ENCODE data around the gene GABARAP.

Gene GABARAP

DNA sequence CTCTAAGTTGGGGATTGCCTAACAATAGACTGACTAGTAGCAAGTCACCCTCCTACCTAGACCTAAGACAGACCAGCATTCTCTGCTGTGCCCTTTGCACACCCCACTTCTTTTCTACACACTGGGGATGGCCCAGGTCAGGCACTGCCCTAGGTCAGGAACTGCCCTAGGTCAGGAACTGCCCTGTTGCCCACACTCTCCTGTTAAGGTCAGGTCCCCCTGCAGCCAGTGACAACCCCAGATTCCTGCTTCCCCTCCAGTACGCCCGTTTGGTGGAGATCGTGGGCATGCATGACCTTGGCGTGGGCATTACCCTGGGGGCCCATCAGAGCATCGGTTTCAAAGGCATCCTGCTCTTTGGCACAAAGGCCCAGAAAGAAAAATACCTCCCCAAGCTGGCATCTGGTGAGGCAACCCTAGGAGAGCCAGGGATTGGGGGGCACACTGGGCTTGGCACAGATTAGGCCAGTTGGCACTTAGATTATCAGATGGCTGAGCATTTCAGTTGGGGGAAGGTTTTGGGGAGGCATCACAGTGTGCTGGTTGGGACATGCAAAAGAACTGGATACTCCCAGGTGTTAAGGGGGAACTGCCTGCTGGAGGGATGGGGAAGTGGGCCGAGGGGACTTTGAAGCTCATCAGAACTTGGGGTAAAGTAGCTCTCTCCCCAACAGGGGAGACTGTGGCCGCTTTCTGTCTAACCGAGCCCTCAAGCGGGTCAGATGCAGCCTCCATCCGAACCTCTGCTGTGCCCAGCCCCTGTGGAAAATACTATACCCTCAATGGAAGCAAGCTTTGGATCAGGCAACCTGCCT is 20.8 kb downstream of the GABARAP start:
- DNase-seq = no peak

DNA sequence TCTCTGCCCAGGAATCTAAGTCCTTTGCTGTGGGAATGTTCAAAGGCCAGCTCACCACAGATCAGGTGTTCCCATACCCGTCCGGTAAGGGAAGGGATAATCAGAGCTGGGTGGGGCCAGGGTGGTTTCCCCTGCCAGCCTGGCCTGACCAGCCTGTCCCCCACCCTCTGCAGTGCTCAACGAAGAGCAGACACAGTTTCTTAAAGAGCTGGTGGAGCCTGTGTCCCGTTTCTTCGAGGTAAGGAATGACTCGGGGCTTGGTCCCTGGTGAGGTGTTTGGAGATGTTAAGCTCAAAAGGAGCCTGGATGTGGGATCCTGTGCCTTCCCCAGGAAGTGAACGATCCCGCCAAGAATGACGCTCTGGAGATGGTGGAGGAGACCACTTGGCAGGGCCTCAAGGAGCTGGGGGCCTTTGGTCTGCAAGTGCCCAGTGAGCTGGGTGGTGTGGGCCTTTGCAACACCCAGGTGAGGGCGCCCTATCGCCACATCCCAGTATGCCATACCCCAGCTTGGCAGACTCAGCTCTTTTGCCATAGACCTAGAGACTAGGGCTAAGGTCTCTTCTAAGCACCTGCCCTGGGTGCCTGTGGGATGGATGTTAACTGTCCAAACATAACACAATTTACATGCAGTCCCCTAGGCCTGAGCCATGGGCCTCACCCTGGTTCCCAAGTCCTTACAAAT is 21.5 kb downstream of the GABARAP start:
- DNase-seq = peak; percentile 51 to 58

DNA sequence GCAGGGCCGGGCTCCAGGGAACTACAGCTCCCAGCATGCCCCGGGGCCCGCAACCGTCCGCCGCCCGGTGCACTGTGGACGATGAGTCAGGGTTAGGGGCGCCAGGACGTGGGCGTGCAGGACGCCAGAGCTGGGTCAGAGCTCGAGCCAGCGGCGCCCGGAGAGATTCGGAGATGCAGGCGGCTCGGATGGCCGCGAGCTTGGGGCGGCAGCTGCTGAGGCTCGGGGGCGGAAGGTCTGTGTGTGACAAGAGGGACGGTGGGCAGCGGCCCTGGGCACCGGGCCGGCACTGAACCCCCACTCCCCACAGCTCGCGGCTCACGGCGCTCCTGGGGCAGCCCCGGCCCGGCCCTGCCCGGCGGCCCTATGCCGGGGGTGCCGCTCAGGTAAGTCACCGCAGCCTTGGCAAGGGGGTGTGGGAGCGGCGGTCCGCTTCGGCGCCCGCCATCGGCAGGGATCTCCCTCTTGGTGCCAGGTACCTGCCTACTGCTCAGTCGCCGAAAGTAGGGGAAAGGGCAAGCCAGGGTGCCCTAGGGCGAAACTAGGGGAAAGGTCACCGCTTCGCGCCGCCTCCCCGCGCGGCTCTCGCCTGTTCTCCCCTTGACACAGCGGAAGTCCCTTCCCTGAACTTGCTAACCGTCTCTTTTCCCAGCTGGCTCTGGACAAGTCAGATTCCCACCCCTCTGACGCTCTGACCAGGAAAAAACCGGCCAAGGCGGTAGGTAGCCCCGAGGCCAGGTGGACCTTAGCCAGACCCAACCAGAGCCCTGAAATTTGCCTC is 22.2 kb downstream of the GABARAP start, which contains the start of the genes ACADVL and DLG4:
Gene ACADVL (plus strand): TSS at position 127 of the 781 bp plus-strand sequence. CDS start 47 bp downstream, at position 174.
Gene DLG4 (minus strand): TSS at position 25 of the 781 bp plus-strand sequence.
- DNase-seq = peak; percentile 66 to 67

DNA sequence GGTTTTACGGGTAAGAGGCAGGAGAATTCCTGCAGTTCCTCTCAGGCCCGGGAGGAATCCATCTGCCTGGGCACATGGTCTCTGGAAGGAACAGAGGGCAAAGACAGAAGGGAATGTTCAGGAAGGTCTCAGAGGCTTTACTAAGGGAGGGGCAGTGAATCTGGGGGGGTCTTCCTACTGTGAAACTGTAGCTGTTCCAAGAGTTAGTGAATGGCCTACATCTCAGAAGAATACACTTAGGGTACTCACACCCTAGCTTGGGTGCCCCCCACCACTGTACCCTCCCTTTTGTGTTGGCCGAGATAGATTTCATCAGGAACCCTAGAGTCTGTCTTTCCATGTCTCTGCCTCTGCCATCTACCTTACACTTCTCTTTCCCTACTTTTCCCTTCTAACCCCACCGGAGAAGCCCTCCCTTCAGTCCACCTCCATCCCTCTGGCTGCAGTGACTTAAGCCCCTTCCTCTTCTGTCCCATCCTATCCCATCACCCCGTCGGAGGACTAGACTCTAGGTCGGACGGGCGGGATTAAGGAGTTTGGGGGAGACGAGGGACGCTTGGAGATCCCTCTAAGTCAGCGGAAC is 22.9 kb downstream of the GABARAP start:
- DNase-seq = no peak

DNA sequence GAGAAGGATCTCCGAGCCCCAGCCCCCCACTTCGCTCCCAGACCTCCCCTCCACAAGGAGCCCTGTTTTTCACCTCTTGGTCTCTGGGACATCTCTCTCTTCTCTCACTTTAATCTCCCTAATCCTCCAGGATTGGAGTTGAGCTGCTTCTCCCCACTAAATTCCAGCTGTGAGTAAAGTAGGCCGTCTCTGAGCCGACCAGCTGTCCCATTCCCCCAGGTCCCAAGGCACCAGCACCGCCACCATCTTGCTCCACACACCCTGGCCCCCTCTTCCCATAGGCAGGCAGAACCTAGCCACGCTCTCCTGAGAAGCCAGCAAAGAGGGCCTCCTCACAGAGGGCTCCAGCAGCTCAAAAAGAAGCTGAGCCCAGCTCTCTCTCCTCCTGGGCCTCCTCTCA is 23.5 kb downstream of the GABARAP start:
- no peak for DNase-seq

DNA sequence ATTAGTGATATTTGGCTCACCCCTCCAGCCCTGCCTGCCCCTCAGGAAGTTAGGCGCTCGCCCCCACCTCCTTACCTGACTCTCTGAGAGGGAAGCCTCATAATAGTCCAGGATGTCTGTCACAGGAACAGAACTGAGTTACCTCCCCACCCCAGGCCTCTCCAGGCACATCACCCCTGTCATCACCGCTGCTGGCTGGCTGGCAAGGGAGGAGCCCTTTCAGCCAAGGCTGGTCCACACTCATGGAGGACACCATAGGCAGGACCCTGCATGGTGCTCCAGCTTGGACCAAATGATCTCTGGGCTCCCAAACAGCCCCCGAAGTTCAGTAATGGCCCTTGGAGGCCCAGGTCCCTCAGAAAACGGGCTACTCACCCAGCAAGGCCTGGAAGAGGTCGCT is 24.1 kb downstream of the GABARAP start:
- no peak for DNase-seq

DNA sequence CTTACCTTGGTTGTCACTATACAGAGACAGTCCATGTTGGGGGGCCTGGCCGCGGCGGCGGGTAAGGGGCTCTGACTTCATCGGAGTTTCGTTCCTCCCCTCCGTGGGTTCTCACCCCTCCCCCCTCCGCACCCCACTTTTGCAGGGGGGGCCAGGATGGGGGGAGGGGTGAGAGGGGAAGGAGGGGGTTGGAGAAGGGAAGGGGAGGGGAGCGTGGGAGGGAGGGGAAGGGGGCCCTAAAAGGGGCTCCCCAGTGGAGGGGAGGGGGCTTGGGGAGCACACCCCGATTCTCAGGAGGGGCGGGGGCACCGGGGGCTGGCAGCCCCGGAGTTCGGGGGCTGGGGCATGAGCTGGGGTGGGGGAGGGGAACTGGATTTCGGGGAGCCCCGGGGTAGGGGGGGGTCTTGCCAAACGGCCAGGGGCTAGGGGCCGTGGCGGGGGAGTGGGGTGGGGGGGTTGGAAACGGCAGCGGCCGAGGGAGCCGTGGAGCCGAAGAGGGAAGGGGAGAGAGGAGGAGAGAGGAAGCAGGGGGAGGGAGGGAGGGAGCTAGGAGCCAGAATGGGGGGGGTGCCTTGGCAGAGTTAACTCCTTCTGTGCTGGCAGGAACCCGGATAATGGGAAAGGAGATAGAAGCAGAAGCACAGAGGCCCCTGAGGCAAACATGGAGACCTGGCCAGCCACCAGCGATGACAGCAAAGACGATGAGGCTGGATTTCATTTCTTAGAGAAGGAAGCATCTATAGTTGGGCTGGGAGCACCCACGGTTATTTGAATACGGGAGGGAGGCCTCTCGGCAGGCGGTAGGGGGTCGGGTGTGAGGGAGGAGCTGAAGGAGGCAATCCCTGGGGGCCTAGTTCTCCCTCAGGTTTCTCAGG is 24.9 kb downstream of the GABARAP start:
- DNase-seq = no peak

DNA sequence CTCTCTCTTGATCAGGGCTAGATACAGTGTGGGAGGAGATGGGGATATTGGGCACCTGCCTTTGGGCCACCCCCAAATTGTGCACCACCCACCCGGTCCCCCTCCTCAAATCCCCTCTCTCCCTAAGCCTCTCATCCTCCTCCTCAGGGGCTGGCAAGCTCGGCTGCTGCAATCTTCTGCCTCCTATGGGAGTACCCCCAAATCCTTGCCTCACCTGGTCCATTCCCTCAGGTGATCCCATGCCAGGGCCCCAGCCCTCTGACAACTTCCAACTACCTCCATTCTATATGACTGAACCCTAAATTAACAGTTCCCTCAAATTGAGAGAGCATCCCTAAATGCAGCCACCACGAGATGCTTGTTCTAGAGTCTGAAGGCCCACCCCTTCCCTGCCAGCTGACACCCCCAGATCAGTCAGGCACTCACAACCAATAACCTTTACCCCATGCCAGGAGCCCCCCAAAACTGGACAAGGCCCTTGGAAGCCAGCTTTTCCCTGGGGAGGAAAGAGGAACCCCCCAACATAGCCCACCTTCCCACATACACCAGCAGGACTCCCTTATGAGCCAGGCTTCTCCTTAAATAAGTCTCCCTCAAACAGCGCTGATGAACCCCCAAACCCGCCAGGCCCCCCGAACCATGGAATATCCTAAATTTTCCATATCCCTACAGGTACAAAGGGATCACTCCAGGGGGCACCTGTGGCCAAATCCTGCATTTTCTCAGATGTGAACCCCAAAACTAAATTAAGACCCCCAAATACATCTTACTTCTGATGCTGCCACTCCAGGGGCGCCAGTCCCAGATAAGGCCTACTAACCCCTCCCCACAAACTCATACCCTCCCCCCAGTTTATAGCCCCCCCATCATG is 25.8 kb downstream of the GABARAP start:
- DNase-seq = no peak

DNA sequence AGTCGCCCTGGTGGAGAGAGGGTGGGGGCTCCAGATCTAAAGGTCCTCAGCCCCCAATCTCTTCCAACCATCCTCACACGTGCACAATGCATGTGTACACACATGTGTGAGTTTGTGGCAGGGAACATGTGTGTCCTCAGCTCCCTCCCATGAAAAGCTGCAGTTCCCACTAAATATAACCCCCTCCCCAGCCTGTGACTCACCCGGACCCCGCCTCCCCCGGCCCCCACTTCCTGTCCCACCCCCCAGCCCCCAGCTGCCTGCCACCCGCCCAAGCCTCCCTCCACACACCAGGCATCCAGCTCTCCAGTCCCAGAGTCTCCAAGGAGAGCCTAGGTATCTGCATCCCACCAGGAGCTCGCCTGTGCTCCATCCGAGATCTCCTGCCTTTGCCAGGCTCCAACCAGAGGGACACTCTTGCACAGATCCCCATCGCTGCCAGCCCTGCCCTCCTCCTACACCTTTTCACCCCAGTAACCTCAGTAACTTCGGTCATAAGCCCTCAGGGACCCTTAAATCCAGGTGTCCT is 26.5 kb downstream of the GABARAP start:
- no peak for DNase-seq

DNA sequence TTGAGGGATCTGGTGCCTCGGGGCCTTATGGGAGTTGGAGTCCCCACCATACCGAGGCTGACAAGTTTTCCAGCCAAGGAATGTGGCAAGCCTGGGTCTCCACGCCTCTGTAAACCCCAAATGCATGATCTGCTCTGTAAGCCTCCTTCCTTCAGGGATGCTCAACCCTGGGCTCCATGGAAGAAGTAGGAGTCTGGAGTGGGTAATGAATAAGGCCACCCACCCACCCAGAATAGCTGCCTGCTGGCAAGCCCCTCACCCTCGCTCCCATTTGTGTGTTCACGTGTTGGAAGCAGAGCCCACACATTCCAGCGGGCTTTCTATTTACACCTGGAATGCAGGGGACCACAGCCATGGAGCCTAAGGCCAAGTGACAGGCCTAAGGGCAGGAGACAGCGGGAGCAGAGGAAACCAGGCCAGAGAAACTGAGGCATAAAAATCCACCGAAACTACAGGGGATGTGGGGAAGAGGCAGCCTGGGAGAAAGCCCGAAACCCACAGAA is 27.1 kb downstream of the GABARAP start:
- DNase-seq = no peak

DNA sequence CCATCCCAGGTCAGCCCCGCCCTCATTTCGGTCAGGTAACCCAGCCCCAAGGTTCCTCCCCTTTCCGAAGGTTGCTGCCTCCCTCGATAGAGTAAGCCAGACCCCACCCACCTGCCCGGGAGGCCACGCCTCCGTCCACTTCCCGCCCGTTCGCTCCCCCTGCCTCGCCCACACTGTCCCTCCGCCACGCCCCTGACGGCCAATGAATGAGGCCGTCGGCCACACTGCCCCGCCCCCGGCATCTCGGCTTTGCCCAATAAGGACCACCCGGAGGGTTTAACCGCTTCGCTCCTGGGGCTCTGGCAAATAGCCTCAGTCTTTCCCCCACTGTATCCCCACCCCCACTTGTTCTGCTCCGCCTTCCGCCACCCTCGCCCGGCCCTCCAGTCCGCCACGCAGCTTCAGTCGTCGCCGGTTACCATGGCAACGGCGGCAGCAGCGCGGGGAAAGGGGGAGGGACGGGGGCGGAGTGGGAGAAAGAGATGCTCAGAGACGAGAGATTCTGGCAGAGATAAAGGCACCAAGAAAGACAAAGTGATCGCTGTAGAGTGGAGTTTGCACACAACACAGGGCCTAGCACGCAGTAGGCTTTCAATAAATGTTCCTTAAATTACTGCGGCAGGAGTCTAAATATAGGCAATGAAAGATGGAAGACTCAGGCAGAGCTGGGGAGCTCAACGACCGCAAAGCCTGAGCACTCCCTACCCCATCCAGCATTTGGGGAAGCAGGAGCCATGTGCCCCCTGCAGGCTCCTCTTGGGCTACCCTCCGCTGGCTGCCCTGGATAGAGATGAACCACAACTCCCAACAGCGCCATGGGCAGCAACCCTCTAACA is 27.7 kb downstream of the GABARAP start:
- DNase-seq = peak; percentile 99

DNA sequence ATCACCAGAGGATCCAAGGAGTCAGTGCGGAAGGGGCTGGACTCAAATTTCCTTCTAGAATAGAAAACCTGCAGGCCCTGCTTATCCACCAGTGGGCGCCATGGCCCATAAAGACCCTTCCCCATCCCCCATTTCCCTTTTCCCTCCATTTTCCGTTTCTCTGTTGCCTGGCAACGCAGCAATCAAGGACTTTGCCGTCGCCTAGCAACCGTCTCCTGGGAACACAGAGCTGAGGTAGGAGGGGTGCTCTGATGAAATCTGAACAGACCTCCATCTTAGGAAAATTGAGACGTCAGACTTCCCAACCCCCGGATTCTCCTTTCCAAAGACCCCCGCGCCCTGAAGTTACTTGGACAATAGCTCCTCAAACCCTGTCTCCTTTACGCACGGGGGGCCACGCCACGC is 28.4 kb downstream of the GABARAP start:
- no peak for DNase-seq

DNA sequence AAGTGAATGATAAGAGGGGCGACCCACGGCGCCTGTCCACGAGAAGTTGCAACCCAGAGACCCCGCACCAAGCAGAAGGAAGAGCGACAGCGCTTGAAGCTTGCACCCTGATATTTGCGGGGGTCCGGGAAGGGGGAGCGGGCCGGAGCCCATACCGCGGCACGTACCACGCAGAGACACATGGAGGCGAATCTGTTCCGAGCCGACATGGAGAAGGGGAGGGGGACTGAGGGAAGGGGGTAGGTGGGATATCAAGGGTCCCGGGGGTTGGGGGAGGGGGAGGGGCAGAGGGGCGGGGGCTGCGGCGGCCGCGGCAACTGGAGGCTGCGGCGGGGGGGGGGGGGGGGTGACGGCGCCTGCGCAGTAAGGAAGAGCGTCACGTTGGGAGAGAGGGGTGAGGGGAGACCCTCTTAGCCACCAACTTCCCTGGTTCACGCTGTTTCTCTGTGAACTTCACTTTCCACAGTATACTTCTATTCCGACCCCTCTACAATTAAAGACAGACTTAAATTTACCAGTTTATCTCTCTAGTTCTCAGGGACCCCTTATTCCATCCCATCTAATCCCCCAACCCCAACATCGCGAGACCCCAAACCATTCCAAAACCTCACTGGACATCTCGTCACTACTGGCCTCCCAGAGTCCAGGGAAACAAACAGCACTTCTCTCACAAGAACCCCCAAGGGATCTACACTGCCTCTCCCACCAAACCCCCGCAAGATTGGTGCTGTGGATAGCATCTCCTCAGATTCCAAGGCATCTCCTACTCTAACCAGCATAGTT is 30.6 kb downstream of the GABARAP start:
- no peak for DNase-seq

DNA sequence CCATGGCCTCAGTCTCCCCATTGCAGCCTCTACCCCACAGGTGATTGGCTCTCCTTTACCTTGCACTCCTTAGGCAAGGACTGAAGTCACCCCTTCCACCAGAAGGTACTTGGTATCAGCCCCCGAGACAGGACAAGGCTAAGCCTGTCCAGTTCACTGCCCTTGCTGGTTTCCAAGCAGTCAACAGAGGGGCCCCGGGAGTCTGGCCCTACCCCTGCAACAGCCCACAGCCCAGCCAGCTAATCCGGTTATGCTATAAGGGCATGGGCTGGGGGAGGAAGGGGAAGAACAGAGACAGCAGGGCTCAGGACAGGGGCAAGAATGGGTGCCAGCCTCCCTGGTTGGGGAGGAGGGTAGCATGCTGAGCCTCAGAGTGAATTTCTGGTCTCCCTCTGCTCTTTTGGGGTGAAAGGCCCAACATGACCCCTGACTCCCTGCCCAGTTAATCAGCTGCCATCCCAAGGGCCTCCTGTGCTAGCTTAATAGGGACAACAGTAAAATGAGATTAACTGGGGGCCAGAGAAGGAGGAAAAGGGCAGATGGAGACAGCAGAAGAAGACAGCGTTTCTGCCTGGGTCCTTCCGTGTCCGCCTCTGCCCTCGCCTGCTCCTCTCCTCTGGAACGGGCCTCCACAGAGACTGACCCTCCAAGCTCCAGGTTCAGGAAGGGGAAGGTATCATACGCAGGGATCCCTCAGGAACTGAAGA is 33.3 kb downstream of the GABARAP start:
- no peak for DNase-seq

DNA sequence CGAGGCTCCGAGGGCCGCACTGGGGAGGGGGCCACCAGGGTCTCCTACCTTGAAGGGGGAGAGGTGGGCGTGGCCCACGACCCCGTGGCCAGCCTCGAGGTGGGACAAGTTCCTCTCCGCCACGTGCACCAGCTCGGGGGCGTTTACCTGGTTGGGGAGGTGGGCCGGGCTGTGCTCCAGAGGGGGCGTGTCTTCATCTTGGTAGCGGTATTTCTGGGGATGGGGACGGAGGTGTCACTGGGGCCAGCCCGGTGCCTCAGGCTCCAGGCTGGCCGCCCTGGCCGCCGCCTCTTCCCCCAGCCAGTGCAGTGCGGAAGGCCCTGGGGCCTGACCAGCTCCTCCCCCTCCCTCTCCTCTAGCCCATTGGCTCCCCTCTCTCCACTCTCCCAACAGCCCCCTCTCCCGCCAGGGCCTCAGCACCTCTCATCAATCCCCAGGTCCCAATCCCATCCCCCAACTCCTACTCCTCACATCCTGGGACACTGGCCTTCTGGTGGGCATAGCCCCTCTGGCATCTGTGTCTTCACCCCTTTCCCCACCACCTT is 34.1 kb downstream of the GABARAP start:
- no peak for DNase-seq

DNA sequence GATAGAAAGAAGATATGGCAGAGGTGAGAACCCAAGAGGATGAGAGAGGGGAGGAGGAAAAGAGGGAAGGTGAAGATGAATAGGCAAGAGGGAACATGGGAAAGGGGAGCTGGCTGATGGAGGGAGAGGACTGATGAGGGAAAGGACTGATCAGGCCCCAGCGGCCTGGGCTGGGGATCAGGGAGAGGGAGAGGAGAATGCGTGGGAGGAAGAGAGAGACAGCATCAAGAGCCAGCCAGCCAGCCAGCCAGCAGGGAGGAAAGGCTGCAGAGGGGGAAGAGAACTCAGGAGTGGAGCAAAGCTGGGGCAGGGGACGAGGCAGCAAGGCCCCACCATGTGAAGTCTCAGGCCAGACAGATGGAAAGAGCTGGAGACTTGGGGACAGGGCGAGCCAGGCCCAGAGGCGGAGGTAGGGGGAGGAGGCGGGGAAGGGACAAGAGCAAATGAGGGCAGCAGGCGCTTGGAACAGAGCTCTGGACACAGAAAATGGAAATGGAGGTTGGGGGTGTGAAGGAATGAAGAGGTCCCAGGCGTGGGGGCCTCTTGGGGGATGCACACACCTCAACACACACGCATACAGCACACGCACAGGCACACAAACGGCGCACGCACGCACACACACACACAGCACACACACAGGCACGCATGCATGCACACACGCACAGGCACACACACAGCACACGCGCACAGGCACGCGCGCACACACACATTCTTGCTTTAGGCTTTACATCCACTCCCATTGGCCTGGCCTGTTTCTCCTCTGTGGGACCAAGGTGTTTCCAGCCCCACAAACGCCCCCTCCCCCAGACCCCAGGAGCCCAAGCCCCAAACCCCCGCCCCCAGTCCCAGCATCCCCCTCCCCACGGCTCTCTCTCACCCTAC is 34.9 kb downstream of the GABARAP start:
- DNase-seq = no peak

DNA sequence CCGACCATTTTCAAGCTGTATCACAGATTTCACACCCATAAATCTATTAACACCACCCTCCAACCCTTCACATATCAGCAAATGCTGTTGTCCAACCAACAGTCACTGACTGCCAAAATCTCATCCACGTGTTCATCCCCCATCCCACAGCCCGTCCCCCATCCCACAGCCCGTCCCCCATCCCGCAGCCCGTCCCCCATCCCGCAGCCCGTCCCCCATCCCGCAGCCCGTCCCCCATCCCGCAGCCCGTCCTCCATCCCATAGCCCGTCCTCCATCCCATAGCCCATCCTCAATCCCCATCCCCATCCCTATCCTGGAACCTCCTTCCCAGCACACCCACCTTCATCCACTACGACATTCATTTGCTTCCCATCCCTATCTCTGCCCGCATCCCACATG is 36.7 kb downstream of the GABARAP start:
- DNase-seq = no peak
